Activated CD8-positive, alpha-beta T cell treated with anti-CD3 and anti-CD28 coated beads, Interleukin-2, amount 10 ng/mL, durations not matched to agents 7 days and 5 days (primary cell): Measurements from ENCODE around the gene ARHGEF3. TPM values are rescaled to one million over a fixed set of nuclear protein-coding genes. Genes with fewer than 3 reads are reported as not detected.
"Not testable (repeated sequence)": the region's sequence is repeated elsewhere in the genome, so short reads cannot be mapped to it uniquely, and the experiment has no call there.

ENCODE experiments used
- ATAC-seq: fragments of 150-1000 bp; cut with Tn5 transposase; one replicate; pipeline ENCODE4 v1.10.0; 2021; ENCODE audit warnings: moderate library complexity
- CTCF ChIA-PET: fragments of 350-600 bp; sonication (Branson Sonifier 250); formaldehyde crosslinking; loops from one replicate; lab custom pipeline; 2021; ENCODE audit warnings: antibody characterized with exemption; lab: Charles Lee
- POLR2A ChIA-PET: fragments of 350-600 bp; sonication (Branson Sonifier 250); formaldehyde crosslinking; loops from one replicate; lab custom pipeline; 2021; ENCODE audit warnings: antibody characterized with exemption; lab: Charles Lee
- DNase-seq: peaks from one replicate; pipeline ENCODE4 v3.0.0-alpha.2; 2020
- H3K27ac Mint-ChIP-seq: one replicate; pipeline ENCODE4 v1.8.0; 2021; ENCODE audit warnings: mild to moderate bottlenecking, mixed read lengths
- H3K27me3 Mint-ChIP-seq: one replicate; pipeline ENCODE4 v1.8.0; 2021; ENCODE audit warnings: low read depth, mixed read lengths
- H3K36me3 Mint-ChIP-seq: one replicate; pipeline ENCODE4 v1.8.0; 2021; ENCODE audit warnings: low read depth, mixed read lengths
- H3K4me1 Mint-ChIP-seq: one replicate; pipeline ENCODE4 v1.8.0; 2021; ENCODE audit warnings: low read depth, mixed read lengths
- H3K4me3 Mint-ChIP-seq: one replicate; pipeline ENCODE4 v1.8.0; 2021; ENCODE audit warnings: mild to moderate bottlenecking, mixed read lengths
- H3K9me3 Mint-ChIP-seq: one replicate; pipeline ENCODE4 v1.8.0; 2022; ENCODE audit warnings: mixed read lengths; ENCODE audit not compliant: insufficient read depth
- total RNA-seq, 2 experiments: library from RNA; stranded (reverse); gene quantifications; one replicate each; pipeline ENCODE4 v1.2.3, GENCODE V29; 2021

Gene ARHGEF3
- total RNA-seq, 2 experiments from 2014 or later: 94.6 to 101 TPM

DNA sequence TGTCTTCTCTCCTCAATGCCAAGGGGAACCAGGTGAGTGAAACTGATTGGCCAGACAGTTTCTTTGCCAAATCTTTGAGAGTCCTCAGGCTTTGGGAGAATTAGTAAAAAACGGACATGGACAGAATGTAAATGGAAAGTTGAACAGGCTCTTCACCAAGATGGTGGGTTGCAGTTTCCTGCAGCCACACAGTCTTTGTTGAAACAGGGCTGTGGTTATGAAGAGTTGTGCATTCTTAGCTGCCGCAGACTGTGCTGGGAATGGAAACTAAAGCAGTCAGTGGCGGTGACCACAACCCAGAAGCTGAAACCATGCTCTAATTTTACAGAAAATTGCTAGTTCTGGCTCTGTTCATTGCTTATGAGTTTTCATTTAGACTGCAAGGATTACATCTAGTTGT lies 76.6 kb downstream of the ARHGEF3 start:
- ATAC-seq (peak; percentile 93), DNase-seq (peak; percentile 89)
- CTCF ChIA-PET: interaction anchor here (0.8 to 14.4 kb wide), 14 partner anchors 9 to 263 kb away, joined by 3 to 148 read pairs (median 5); partner anchors contain the start of gene ARHGEF3
- Mint-ChIP-seq H3K27me3 (no peaks in the 10 kb centered on the region), H3K4me3 (peak overlapping the region; percentile 71), H3K27ac (peak overlapping the region; percentile 96), H3K36me3 (peaks cover 88% of the 10 kb centered on the region), H3K4me1 (peaks cover 69% of the 10 kb centered on the region), H3K9me3 (no peaks in the 10 kb centered on the region)
- POLR2A ChIA-PET: interaction anchor here (0.8 to 2.6 kb wide), 10 partner anchors 10 to 75 kb away, joined by 3 to 42 read pairs (median 6); partner anchors contain the start of gene ARHGEF3

DNA sequence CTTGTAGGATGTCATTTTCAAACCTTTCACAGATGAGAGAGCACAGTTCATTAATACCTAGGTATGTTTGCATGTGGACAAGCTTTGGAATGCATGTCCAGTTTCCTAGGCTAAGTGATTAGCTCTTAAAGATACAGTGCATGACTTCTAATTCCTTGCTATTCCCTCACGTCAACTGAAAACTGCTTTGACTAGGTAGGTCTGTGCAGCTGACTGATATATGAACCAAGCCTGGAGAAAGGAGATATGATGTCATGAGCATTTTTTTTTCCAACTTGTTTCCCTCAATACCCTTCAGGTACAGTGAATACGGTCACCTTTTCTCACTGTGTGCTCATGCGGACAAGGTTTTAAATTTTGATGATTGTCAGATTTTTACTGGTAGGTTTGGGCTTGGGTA lies 77.1 kb downstream of the ARHGEF3 start:
- POLR2A ChIA-PET: interaction anchor here (0.7 to 2.6 kb wide), 10 partner anchors 12 to 246 kb away, joined by 3 to 42 read pairs (median 6); partner anchors contain the start of gene ARHGEF3
- Mint-ChIP-seq H3K4me1 (peaks cover 74% of the 10 kb centered on the region), H3K27me3 (no peaks in the 10 kb centered on the region), H3K27ac (peak overlapping the region; percentile 96), H3K36me3 (peaks cover 88% of the 10 kb centered on the region), H3K4me3 (peak overlapping the region; percentile 71), H3K9me3 (no peaks in the 10 kb centered on the region)
- CTCF ChIA-PET: interaction anchor here (0.8 to 14.4 kb wide), 12 partner anchors 9 to 264 kb away, joined by 3 to 148 read pairs (median 6); partner anchors contain the start of gene ARHGEF3
- DNase-seq: no peak
- no peak for ATAC-seq

DNA sequence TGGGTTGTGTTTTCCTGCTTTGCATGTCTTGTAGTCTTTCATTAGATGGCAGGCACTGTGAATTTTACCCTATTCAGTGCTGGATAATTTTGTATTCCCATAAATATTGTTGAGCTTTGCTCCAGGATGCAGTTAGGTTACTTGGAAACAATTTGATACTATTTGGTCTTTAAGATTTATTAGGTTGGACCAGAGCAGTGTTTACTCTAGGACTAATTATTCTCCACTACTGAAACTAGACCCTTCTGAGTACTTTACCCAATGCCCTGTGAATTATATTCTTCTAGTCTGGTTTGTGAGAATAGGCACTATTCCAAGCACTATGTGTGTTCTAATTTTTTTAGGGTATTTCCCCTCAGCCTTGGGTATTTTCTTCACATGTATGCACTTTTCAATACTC lies 80.9 kb downstream of the ARHGEF3 start:
- ATAC-seq (no peak), DNase-seq (no peak)
- H3K4me3 Mint-ChIP-seq: no peak overlapping the region
- H3K27ac Mint-ChIP-seq: peak overlapping the region; percentile 32
- POLR2A ChIA-PET: interaction anchor here (0.9 to 1.8 kb wide), 2 partner anchors 63 to 76 kb away, joined by 4 to 5 read pairs; no protein-coding TSS in a partner anchor
- peaks cover 69% of the 10 kb centered on the region for H3K36me3 Mint-ChIP-seq
- no peaks in the 10 kb centered on the region for H3K9me3 Mint-ChIP-seq
- peaks cover 57% of the 10 kb centered on the region for H3K4me1 Mint-ChIP-seq
- no peaks in the 10 kb centered on the region for H3K27me3 Mint-ChIP-seq
- CTCF ChIA-PET: interaction anchor here (1.0 to 1.4 kb wide), 4 partner anchors 16 to 268 kb away, joined by 3 to 5 read pairs (median 4); partner anchors contain the start of gene ARHGEF3

DNA sequence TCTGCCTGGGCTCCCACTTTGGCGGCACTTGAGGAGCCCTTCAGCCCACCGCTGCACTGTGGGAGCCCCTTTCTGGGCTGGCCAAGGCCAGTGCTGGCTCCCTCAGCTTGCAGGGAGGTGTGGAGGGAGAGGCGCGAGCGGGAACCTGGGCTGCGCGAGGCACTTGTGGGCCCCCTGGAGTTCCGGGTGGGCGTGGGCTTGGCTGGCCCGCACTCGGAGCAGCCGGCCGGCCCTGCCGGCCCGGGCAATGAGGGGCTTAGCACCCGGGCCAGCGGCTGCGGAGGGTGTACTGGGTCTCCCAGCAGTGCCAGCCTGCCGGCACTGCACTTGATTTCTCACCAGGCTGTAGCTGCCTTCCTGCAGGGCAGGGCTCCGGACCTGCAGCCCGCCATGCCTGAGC lies 82.9 kb downstream of the ARHGEF3 start:
- ATAC-seq, DNase-seq, H3K4me3 Mint-ChIP-seq, H3K9me3 Mint-ChIP-seq, H3K27me3 Mint-ChIP-seq, H3K27ac Mint-ChIP-seq: not testable (repeated sequence)
- H3K36me3 Mint-ChIP-seq: peaks cover 52% of the 10 kb centered on the region
- CTCF ChIA-PET: interaction anchor here (1.8 kb wide), 1 partner anchor 81 kb away, joined by 7 read pairs; no protein-coding TSS in a partner anchor
- POLR2A ChIA-PET: interaction anchor here (0.6 to 1.8 kb wide), 3 partner anchors 9 to 78 kb away, joined by 3 to 4 read pairs (median 3); no protein-coding TSS in a partner anchor
- H3K4me1 Mint-ChIP-seq: peaks cover 41% of the 10 kb centered on the region

DNA sequence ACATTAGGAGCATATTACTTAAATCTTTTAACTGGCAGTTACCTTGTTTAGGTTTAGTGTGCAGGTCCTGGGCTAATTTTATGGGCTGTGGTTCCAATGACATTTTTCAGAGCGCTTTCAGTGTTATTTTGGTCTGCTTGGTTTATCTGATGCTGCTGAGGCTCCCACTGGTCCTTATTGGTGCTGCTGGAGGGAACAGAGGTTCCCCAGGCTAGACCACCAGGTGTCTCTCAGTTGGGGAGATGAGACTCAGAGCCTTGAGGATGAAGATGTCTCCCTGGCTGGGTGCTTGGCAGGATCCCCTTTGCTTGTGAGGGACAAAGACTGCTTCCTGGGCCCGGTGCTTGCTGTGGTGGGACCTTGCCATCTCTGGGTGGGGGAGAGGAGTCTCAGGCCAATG lies 90.4 kb downstream of the ARHGEF3 start:
- H3K4me3 Mint-ChIP-seq: no peak overlapping the region
- H3K9me3 Mint-ChIP-seq: peaks cover 5% of the 10 kb centered on the region
- ChIA-PET CTCF (interaction anchor here (2.4 kb wide), 1 partner anchor 88 kb away, joined by 18 read pairs; no protein-coding TSS in a partner anchor), POLR2A (no interaction called here)
- DNase-seq: no peak
- no peaks in the 10 kb centered on the region for H3K27me3 Mint-ChIP-seq
- no peak overlapping the region for H3K27ac Mint-ChIP-seq
- H3K36me3 Mint-ChIP-seq: peaks cover 2% of the 10 kb centered on the region
- peaks cover 16% of the 10 kb centered on the region for H3K4me1 Mint-ChIP-seq
- no peak for ATAC-seq

DNA sequence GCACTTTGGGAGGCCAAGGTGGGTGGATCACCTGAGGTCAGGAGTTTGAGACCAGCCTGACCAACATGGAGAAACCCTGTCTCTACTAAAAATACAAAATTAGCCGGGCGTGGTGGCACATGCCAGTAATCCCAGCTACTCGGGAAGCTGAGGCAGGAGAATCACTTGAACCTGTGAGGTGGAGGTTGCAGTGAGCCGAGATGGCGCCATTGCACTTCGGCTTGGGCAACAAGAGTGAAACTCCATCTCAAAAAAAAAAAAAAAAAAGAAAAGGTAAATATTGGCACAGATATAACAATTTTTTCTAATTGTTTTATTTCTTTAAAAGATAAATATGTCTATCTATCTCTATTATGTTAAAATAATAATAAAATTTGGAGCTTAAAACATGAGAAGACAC lies 94.3 kb downstream of the ARHGEF3 start:
- not testable (repeated sequence) for H3K4me3 Mint-ChIP-seq, ATAC-seq, H3K36me3 Mint-ChIP-seq, DNase-seq, H3K27me3 Mint-ChIP-seq, H3K9me3 Mint-ChIP-seq, H3K27ac Mint-ChIP-seq
- ChIA-PET POLR2A (interaction anchor here (0.9 to 1.0 kb wide), 2 partner anchors 94 to 280 kb away, joined by 3 read pairs; partner anchors contain the start of gene ARHGEF3), CTCF (interaction anchor here (0.9 to 1.8 kb wide), 5 partner anchors 14 to 281 kb away, joined by 3 to 10 read pairs (median 4); no protein-coding TSS in a partner anchor)
- peaks cover 37% of the 10 kb centered on the region for H3K4me1 Mint-ChIP-seq

DNA sequence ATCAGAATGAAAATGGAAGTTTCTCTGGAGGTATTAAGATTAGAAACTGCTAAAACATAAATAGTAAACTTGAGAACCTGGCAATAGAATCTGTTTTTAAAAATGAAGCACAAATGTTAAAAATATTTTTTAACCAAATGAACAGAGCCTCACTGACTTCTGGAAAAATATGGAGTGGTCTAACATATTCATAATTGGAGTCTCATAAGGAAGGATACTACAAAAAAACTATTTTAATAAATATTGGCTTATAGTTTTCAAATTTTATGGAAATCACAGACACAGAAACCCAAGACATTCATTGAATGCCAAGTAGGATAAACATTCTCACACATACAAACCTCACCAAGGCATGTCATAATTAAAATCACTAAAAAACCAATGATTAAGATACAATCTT lies 95.1 kb downstream of the ARHGEF3 start:
- Mint-ChIP-seq H3K4me1 (peaks cover 35% of the 10 kb centered on the region), H3K9me3 (no peaks in the 10 kb centered on the region), H3K27me3 (no peaks in the 10 kb centered on the region), H3K36me3 (peaks cover 5% of the 10 kb centered on the region), H3K4me3 (no peak overlapping the region), H3K27ac (no peak overlapping the region)
- ChIA-PET CTCF (interaction anchor here (7.6 to 8.0 kb wide), 2 partner anchors 95 to 281 kb away, joined by 222 to 278 read pairs; partner anchors contain the start of gene ARHGEF3), POLR2A (no interaction called here)
- ATAC-seq: no peak
- DNase-seq: no peak

DNA sequence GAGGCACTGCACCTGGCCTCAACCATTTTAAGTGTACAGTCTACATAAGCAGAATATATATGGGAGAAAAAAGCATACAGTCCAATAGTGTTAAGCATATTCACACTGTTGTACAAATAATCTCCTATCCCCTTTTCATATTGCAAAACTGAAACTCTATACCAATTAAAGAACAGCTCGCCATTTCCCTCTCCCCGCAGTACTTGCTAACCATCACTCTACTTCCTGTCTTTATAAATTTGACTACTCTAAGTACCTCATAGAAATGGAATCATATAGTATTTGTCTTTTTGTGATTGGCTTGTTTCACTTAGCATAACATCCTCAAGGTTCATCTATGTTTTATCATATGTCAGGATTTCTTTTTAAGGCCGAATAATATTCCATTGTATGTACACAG lies 97.0 kb downstream of the ARHGEF3 start:
- Mint-ChIP-seq H3K27ac (peak overlapping the region; percentile 59), H3K36me3 (peaks cover 5% of the 10 kb centered on the region), H3K27me3 (no peaks in the 10 kb centered on the region), H3K4me3 (peak overlapping the region; percentile 4), H3K9me3 (no peaks in the 10 kb centered on the region), H3K4me1 (peaks cover 34% of the 10 kb centered on the region)
- ATAC-seq (peak; percentile 71), DNase-seq (peak; percentile 44)
- CTCF ChIA-PET: interaction anchor here (0.7 to 8.0 kb wide), 25 partner anchors 8 to 292 kb away, joined by 3 to 278 read pairs (median 4); partner anchors contain the start of gene ARHGEF3
- POLR2A ChIA-PET: interaction anchor here (0.6 to 6.6 kb wide), 7 partner anchors 9 to 852 kb away, joined by 3 to 83 read pairs (median 4); partner anchors contain the start of genes ARHGEF3 and TASOR

DNA sequence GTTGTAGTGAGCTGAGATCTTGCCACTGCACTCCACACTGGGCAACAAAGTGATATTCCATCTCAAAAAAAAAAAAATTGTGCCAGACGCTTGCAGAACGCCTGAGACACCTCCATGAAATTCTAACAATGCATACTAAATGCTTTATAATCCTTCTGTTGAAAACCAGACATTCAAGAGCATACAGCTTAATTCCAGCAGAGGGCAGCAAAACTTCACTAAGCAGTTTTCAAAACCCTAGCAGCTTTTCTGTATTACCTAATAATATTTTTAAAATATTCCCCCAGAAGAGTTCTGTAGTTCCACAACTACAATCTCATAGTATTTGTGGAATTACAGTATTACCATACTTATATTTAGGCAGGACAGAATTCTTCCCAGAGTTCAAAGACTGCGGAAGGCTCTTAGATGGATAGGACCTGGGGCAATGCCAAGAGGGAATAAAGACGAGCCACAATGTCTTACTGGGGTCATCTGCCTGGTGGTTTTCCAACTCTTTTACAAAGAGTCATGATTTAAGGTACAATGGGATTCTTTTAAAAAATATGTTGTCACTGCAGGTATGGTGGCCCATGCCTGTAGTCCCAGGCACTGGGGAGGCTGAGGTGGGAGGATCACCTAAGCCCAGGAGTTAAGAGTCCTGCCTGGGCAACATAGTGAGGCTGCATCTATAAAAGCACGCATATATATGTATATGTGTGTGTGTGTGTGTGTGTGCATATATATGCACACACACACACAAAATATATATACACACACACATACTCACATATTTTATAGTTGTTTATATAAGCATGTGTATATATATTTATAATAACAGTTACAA lies 99.0 kb downstream of the ARHGEF3 start:
- Mint-ChIP-seq H3K4me1 (peaks cover 34% of the 10 kb centered on the region), H3K36me3 (peaks cover 5% of the 10 kb centered on the region), H3K9me3 (no peaks in the 10 kb centered on the region), H3K27ac (no peak overlapping the region), H3K4me3 (no peak overlapping the region), H3K27me3 (no peaks in the 10 kb centered on the region)
- ATAC-seq (peak; percentile 73), DNase-seq (peak; percentile 74)
- ChIA-PET CTCF (interaction anchor here (0.6 to 8.0 kb wide), 34 partner anchors 9 to 1471 kb away, joined by 3 to 278 read pairs (median 4); partner anchors contain the start of genes ARHGEF3 and TASOR), POLR2A (interaction anchor here (0.8 to 6.6 kb wide), 4 partner anchors 19 to 284 kb away, joined by 3 to 83 read pairs (median 6); partner anchors contain the start of genes ARHGEF3 and TASOR)

DNA sequence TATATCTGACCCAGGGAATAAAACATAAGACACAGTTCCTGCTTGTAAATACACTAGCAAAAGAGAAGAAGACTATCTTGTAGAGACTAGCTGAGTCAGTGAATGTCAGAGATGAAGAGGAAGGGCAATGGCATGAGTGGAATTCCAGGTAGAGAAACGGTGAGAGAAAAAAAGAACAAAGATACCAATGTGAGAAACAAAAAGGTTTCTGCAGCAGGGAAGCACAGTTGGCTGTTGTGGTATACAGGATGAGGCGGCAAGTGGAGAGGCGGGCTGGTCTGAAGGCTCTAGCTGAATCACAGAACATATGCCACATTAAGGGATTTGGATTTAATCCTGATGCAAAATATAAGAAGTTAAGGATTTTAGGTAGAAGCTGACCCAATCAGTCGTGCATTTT lies 101.6 kb downstream of the ARHGEF3 start:
- DNase-seq: no peak
- Mint-ChIP-seq H3K9me3 (no peaks in the 10 kb centered on the region), H3K36me3 (peaks cover 2% of the 10 kb centered on the region), H3K4me3 (no peak overlapping the region), H3K27me3 (no peaks in the 10 kb centered on the region), H3K27ac (no peak overlapping the region), H3K4me1 (peaks cover 41% of the 10 kb centered on the region)
- CTCF ChIA-PET: interaction anchor here (0.7 to 8.0 kb wide), 4 partner anchors 15 to 288 kb away, joined by 3 to 278 read pairs (median 114); partner anchors contain the start of gene ARHGEF3
- ATAC-seq: no peak
- POLR2A ChIA-PET: interaction anchor here (6.6 kb wide), 1 partner anchor 100 kb away, joined by 83 read pairs; the partner anchor contains the start of gene ARHGEF3
